Mesodermal cell (in vitro differentiated cells): ENCODE measurements around the gene COG4.
"Not testable (repeated sequence)": the region's sequence is repeated elsewhere in the genome, so short reads cannot be mapped to it uniquely, and the experiment has no call there.

Experiments
- H3K27ac ChIP-seq: 2 replicates; pipeline ENCODE4 v1.7.0; 2013; ENCODE audit warnings: mild to moderate bottlenecking, low read depth, low read length, moderate library complexity; ENCODE audit not compliant: severe bottlenecking
- H3K36me3 ChIP-seq: 2 replicates; pipeline ENCODE4 v1.7.1; 2013; ENCODE audit warnings: mild to moderate bottlenecking, low read length, moderate library complexity; ENCODE audit not compliant: control insufficient read depth, insufficient read depth
- H3K4me1 ChIP-seq: one replicate; pipeline ENCODE4 v1.7.1; 2013; ENCODE audit warnings: mild to moderate bottlenecking, low read length; ENCODE audit not compliant: insufficient read depth, control insufficient read depth, poor library complexity, severe bottlenecking
- H3K4me3 ChIP-seq: 2 replicates; pipeline ENCODE4 v1.7.0; 2013; ENCODE audit warnings: low read length, control low read depth, mild to moderate bottlenecking; ENCODE audit not compliant: insufficient read depth, poor library complexity, severe bottlenecking; ENCODE audit errors: extremely low read depth
- H3K9me3 ChIP-seq: 2 replicates; pipeline ENCODE4 v1.7.1; 2013; ENCODE audit warnings: mild to moderate bottlenecking, low read length, moderate library complexity; ENCODE audit not compliant: control insufficient read depth
- WGBS, 2 experiments: methylation state at CpG; one replicate each; pipeline ENCODE4 v1.1.5; 2013; ENCODE audit warnings: missing lambda C conversion rate in 2 of 2; ENCODE audit not compliant: insufficient coverage in 2 of 2; 5-methylcytosine and 5-hydroxymethylcytosine counted together

The COG4 gene

DNA sequence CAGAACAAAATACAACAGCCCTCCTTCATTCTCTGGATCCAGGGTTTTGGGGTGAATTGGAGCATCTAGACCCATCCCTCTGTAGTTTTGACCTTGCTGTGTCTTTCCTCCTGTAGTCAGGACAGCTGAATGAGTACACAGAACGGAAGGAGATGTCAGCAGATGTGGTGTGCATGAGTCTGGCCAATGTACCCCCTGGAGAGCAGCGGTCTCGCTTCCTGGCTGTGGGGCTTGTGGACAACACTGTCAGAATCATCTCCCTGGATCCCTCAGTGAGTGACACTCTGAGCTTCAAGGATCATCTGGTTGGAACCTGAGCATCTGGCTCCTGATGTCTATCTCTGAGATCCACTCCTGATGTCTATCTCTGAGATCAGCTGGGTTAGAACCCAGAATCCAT, 32.7 kb upstream of the COG4 start:
- Histone ChIP-seq H3K4me1 (peaks cover 3% of the 10 kb centered on the region), H3K4me3 (no peak overlapping the region), H3K9me3 (no peaks in the 10 kb centered on the region), H3K36me3 (peaks cover 97% of the 10 kb centered on the region), H3K27ac (no peak overlapping the region)
- WGBS, 2 experiments = 93 to 100% methylated on average over 3 of the region's 3 CpGs

DNA sequence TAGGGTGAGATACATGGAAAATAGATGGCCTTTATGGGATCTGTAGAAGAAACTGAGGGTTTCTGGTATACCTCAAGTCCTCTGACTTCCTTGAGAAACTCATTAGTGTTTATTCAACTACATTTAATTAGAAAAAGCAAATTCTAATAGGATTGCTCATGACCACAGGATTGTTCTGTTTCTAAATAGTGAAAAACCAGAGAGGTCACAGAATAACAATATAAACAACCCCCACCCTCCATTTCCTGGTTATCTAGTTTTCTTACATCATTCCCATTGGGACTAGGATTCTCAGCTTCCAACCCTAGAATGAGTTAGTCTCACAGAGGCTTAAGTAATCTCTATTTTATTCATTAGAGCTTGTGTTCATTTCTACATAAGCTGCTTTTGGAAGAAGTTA, 30.3 kb upstream of the COG4 start:
- H3K36me3 ChIP-seq = peaks cover 97% of the 10 kb centered on the region
- no peaks in the 10 kb centered on the region for H3K9me3 ChIP-seq
- H3K4me1 ChIP-seq = peaks cover 3% of the 10 kb centered on the region
- H3K27ac ChIP-seq = no peak overlapping the region
- no peak overlapping the region for H3K4me3 ChIP-seq

GRCh38 chr16:70552675-70553074, 29.3 kb upstream of the COG4 start:
- Histone ChIP-seq H3K27ac (no peak overlapping the region), H3K36me3 (peaks cover 97% of the 10 kb centered on the region), H3K4me3 (no peak overlapping the region), H3K9me3 (no peaks in the 10 kb centered on the region), H3K4me1 (peaks cover 3% of the 10 kb centered on the region)
- WGBS, 2 experiments = 83 to 97% methylated on average over 4 to 7 of the region's 8 CpGs

- WGBS, 2 experiments = 100% methylated on average over 1 to 2 of the region's 3 CpGs
- Histone ChIP-seq H3K4me3 (no peak overlapping the region), H3K9me3 (no peaks in the 10 kb centered on the region), H3K4me1 (peaks cover 3% of the 10 kb centered on the region), H3K27ac (no peak overlapping the region), H3K36me3 (peaks cover 97% of the 10 kb centered on the region)
Observed at GRCh38 chr16:70551788-70552187, 28.4 kb upstream of the COG4 start.

DNA sequence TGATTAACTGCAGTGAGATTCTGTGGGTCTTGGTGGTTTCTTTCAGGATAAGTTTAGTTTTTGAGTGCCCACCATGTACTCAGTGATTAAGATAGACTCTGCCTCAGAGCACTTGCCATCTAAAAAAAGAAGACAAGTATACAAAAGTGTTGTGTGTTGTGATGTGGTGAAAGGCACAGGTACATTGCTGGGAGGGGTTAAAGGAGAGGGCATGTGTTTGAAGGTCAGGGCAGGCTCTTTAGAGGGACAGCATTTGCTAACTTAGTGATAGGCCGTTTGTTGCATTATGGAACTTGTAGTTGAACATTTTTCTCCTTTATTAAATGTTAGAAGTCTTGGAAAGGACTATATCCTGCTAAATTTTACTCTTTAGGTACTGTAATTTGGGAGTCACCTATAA, 26.7 kb upstream of the COG4 start:
- Histone ChIP-seq H3K27ac (no peak overlapping the region), H3K4me3 (no peak overlapping the region), H3K36me3 (peaks cover 97% of the 10 kb centered on the region), H3K9me3 (no peaks in the 10 kb centered on the region), H3K4me1 (peaks cover 3% of the 10 kb centered on the region)
- WGBS, 2 experiments = no CpG with 5 or more reads among the region's 1 CpG

- peaks cover 3% of the 10 kb centered on the region for H3K4me1 ChIP-seq
- H3K36me3 ChIP-seq = peaks cover 97% of the 10 kb centered on the region
- no peak overlapping the region for H3K4me3 ChIP-seq
- H3K9me3 ChIP-seq = no peaks in the 10 kb centered on the region
- WGBS, 2 experiments = 100% methylated on average over 1 to 2 of the region's 2 CpGs
- no peak overlapping the region for H3K27ac ChIP-seq
Observed at GRCh38 chr16:70548936-70549335, 25.6 kb upstream of the COG4 start.

DNA sequence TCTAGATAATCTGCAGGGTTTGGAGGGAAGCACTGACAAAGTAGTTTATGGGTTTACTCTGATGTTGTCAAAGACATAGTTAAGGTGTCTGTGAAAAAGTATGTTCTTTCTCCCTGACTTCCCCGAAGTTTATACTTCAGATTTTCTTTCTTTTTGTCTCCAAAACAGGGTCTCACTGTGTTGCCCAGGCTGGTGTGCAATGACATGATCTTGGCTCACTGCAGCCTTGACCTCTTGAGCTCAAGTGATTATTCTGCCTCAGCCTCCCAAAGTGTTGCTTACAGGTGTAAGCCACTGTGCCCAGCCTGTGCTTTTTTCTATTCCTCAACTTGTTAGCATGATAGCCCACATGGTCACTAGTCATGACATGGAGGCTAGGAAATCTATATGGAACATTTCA, 21.2 kb upstream of the COG4 start:
- H3K27ac ChIP-seq = no peak overlapping the region
- H3K4me3 ChIP-seq = no peak overlapping the region
- WGBS, 2 experiments = no CpG with 5 or more reads among the region's 1 CpG
- no peaks in the 10 kb centered on the region for H3K9me3 ChIP-seq
- peaks cover 98% of the 10 kb centered on the region for H3K36me3 ChIP-seq
- H3K4me1 ChIP-seq = no peaks in the 10 kb centered on the region

- H3K36me3 ChIP-seq = peaks cover 99% of the 10 kb centered on the region
- no peak overlapping the region for H3K27ac ChIP-seq
- no peaks in the 10 kb centered on the region for H3K9me3 ChIP-seq
- 89% methylated on average over 1 of the region's 3 CpGs; no CpG with 5 or more reads in 1 of the 2 experiments for whole genome bisulfite sequencing, 2 experiments
- H3K4me3 ChIP-seq = no peak overlapping the region
- H3K4me1 ChIP-seq = no peaks in the 10 kb centered on the region
Observed at GRCh38 chr16:70540994-70541393, 17.6 kb upstream of the COG4 start.

GRCh38 chr16:70534971-70535370, 11.6 kb upstream of the COG4 start:
- no peak overlapping the region for H3K4me3 ChIP-seq
- H3K36me3 ChIP-seq = peaks cover 97% of the 10 kb centered on the region
- H3K4me1 ChIP-seq = no peaks in the 10 kb centered on the region
- 100% methylated on average over 1 of the region's 2 CpGs; no CpG with 5 or more reads in 1 of the 2 experiments for WGBS, 2 experiments
- no peaks in the 10 kb centered on the region for H3K9me3 ChIP-seq
- H3K27ac ChIP-seq = no peak overlapping the region

DNA sequence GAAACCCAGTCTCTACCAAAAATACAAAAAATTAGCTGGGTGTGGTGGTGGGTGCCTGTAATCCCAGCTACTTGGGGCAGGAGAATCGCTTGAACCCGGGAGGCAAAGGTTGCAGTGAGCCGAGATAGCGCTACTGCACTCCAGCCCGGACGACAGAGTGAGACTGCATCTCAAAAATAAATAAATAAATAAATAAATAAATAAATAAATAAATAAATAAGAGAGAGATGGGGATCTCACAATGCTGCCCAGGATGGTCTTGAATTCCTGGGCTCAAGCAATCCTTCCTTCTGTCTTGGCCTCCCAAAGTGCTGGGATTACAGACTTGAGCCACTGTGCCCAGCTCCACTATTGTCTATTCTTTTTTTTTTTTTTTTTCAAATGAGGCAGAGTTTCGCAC, 6.6 kb upstream of the COG4 start:
- WGBS, 2 experiments = 80% methylated on average over 1 of the region's 7 CpGs; no CpG with 5 or more reads in 1 of the 2 experiments
- not testable (repeated sequence) for H3K4me3 ChIP-seq, H3K4me1 ChIP-seq, H3K27ac ChIP-seq, H3K9me3 ChIP-seq
- peaks cover 93% of the 10 kb centered on the region for H3K36me3 ChIP-seq

DNA sequence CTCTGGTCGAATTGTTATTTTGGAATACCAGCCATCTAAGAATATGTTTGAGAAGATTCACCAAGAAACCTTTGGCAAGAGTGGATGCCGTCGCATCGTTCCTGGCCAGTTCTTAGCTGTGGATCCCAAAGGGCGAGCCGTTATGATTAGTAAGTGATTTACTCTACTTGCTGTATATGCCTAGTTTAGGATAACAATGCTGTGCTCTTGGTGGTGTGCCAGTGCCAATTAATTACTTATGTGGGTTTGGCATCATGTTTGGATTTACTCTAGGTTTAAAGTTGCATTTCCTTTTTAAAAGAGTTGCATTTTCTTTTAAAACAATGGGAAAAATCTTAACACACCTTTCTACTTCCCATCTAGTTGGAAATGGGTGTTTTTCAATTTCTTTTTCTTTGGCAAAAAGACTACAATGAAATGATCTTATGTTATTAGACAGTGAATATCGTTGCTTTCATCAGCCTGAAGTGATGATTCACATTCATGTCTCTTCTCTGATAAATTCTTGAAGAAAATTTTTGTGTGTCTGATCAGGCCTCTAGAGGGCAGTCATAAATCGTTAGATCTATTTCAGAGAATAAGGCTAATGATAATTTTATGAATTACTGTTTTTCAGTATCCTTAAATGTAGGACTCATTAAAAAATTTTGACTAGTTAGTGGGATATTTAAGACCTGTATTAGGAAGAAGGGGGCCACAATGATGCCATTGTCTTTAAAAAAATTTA, 5.9 kb upstream of the COG4 start:
- Histone ChIP-seq H3K4me1 (no peaks in the 10 kb centered on the region), H3K27ac (no peak overlapping the region), H3K36me3 (peaks cover 87% of the 10 kb centered on the region), H3K9me3 (no peaks in the 10 kb centered on the region), H3K4me3 (no peak overlapping the region)
- 92 to 97% methylated on average over 6 of the region's 8 CpGs for WGBS, 2 experiments
